ENCODE measurements around the gene ABCC12. TPM values are rescaled to one million over a fixed set of nuclear protein-coding genes. Genes with fewer than 3 reads are reported as not detected.

ABCC12 gene
- total and polyA plus RNA-seq, 2 of the 4 experiments (the other 2 are of a cell fraction) = under 0.01 TPM; not detected in 1

GRCh38 chr16:48201515-48202201, 45.9 kb upstream of the ABCC12 start:
- Histone ChIP-seq H3K4me1 (ENCODE audit: control insufficient read depth, insufficient read depth, low read length) (no peaks in the 10 kb centered on the region), H4K91ac (ENCODE audit: insufficient read depth, low read depth, low read length) (no peak overlapping the region), H2AK5ac (ENCODE audit: low read depth, low read length) (no peak overlapping the region), H3K14ac (replicated peaks; ENCODE audit: low read depth, low read length) (no peak overlapping the region), H3K9me3 (ENCODE audit: control insufficient read depth, insufficient read depth, low read length) (no peaks in the 10 kb centered on the region), H3K56ac (ENCODE audit: extremely low read depth, insufficient read depth, low read length) (no peak overlapping the region), H3K79me1 (ENCODE audit: low read depth in 1 of 2, low read length in 2 of 2) (no peaks in the 10 kb centered on the region), H3K9me1 (ENCODE audit: insufficient read depth, low read length) (0 out of 2 replicates have a peak, but pooled peaks cover 3% of the 10 kb centered on the region), H3K4me2 (ENCODE audit: low read depth, low read length) (no peak overlapping the region), H2AK9ac (replicated peaks; ENCODE audit: low read depth, low read length, poor library complexity) (peak overlapping the region; percentile 65), H4K20me1 (ENCODE audit: insufficient read depth, low read length) (no peaks in the 10 kb centered on the region), H2AFZ (replicated peaks; ENCODE audit: low read length, poor library complexity) (no peak overlapping the region), H3K27me3 (ENCODE audit: control insufficient read depth, insufficient read depth, low read length) (peaks cover 21% of the 10 kb centered on the region), H2BK120ac (ENCODE audit: low read depth, low read length) (no peak overlapping the region), H3K4ac (ENCODE audit: low read depth, low read length) (no peak overlapping the region), H2BK15ac (ENCODE audit: low read depth, low read length) (no peak overlapping the region), H3K36me3 (ENCODE audit: control insufficient read depth, insufficient read depth, low read length) (no peaks in the 10 kb centered on the region), H4K5ac (ENCODE audit: low read depth, low read length) (no peak overlapping the region), H3K18ac (ENCODE audit: low read depth, low read length) (no peak overlapping the region), H2BK5ac (ENCODE audit: low read depth, low read length, poor library complexity, severe bottlenecking) (no peak overlapping the region), H3K9ac (ENCODE audit: low read depth, low read length) (no peak overlapping the region), H2BK20ac (ENCODE audit: low read depth, low read length) (no peak overlapping the region), H3K23ac (ENCODE audit: low read depth, low read length) (no peak overlapping the region), H3K4me3 (ENCODE audit: insufficient read depth, low read depth, low read length) (no peak overlapping the region), H3K27ac (ENCODE audit: insufficient read depth, low read length) (no peak overlapping the region), H4K8ac (ENCODE audit: low read depth in 2 of 2, low read length in 2 of 2) (no peak overlapping the region)
- TF ChIP-seq, protein P1, sequence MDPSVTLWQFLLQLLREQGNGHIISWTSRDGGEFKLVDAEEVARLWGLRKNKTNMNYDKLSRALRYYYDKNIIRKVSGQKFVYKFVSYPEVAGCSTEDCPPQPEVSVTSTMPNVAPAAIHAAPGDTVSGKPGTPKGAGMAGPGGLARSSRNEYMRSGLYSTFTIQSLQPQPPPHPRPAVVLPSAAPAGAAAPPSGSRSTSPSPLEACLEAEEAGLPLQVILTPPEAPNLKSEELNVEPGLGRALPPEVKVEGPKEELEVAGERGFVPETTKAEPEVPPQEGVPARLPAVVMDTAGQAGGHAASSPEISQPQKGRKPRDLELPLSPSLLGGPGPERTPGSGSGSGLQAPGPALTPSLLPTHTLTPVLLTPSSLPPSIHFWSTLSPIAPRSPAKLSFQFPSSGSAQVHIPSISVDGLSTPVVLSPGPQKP (IDR thresholded peaks at IDR 0.05; ENCODE audit: borderline replicate concordance, low read depth, low read length) = no peak
- TF ChIP-seq POLR2A (IDR thresholded peaks at IDR 0.05; ENCODE audit: low read depth, low read length) (no peak), CEBPB (IDR thresholded peaks at IDR 0.05; ENCODE audit: low read depth, low read length) (no peak), MAZ (IDR thresholded peaks at IDR 0.05; ENCODE audit: borderline replicate concordance, low read depth, low read length) (no peak), MAFK (IDR thresholded peaks at IDR 0.05; ENCODE audit: low read depth, low read length) (no peak), BHLHE40 (IDR thresholded peaks at IDR 0.05; ENCODE audit: low read depth, low read length) (no peak), RAD21 (IDR thresholded peaks at IDR 0.05; ENCODE audit: low read length) (no peak), MXI1 (IDR thresholded peaks at IDR 0.05; ENCODE audit: borderline replicate concordance, low read depth, low read length) (no peak), FOS (IDR thresholded peaks at IDR 0.05; ENCODE audit: low read depth, low read length) (no peak), CHD1 (IDR thresholded peaks at IDR 0.05; ENCODE audit: low read depth, low read length) (no peak), NFE2L2 (IDR thresholded peaks at IDR 0.05; ENCODE audit: low read depth, low read length) (no peak)
- TF ChIP-seq, protein P2, sequence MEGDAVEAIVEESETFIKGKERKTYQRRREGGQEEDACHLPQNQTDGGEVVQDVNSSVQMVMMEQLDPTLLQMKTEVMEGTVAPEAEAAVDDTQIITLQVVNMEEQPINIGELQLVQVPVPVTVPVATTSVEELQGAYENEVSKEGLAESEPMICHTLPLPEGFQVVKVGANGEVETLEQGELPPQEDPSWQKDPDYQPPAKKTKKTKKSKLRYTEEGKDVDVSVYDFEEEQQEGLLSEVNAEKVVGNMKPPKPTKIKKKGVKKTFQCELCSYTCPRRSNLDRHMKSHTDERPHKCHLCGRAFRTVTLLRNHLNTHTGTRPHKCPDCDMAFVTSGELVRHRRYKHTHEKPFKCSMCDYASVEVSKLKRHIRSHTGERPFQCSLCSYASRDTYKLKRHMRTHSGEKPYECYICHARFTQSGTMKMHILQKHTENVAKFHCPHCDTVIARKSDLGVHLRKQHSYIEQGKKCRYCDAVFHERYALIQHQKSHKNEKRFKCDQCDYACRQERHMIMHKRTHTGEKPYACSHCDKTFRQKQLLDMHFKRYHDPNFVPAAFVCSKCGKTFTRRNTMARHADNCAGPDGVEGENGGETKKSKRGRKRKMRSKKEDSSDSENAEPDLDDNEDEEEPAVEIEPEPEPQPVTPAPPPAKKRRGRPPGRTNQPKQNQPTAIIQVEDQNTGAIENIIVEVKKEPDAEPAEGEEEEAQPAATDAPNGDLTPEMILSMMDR (conservative IDR thresholded peaks at IDR 0.05; ENCODE audit: low read depth, low read length) = no peak
- TF ChIP-seq, protein P3, sequence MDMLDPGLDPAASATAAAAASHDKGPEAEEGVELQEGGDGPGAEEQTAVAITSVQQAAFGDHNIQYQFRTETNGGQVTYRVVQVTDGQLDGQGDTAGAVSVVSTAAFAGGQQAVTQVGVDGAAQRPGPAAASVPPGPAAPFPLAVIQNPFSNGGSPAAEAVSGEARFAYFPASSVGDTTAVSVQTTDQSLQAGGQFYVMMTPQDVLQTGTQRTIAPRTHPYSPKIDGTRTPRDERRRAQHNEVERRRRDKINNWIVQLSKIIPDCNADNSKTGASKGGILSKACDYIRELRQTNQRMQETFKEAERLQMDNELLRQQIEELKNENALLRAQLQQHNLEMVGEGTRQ (IDR thresholded peaks at IDR 0.05; ENCODE audit: low read depth, low read length) = no peak
- dilution Hi-C loops (cut with HindIII; ENCODE audit: low sequenced_read_pairs, unreplicated experiment) = no loop called here
- ChIA-PET CTCF (no interaction called here), POLR2A (ENCODE audit: unreplicated experiment) (no interaction called here)
- ATAC-seq (ENCODE audit: low read depth) (no peak), DNase-seq (no peak)
- in situ Hi-C loops (cut with MboI; ENCODE audit: low sequenced_read_pairs) = no loop called here
- BruUV-seq (replicated peaks) = no TSS peak
- intact Hi-C loops (cut with micrococcal nuclease) = loop anchor here (1.0 kb wide), 1 partner anchor 36 kb away; no protein-coding TSS in a partner anchor
- 83% methylated on average over 2 of the region's 6 CpGs; no CpG with 5 or more reads in 1 of the 2 experiments for WGBS, 2 experiments (ENCODE audit: extremely low coverage in 2 of 2, insufficient read length in 1 of 2)
